BLaER1 treated with 17β-estradiol and CSF1 and Interleukin-3, amounts not matched to agents 10 nM and 100 nM (cell line): ENCODE data around the gene TMEM185B.

Experiments used
- H3K27ac ChIP-seq, 11 experiments: shearing (Covaris generic); formaldehyde crosslinking; 2 replicates each; pipeline ENCODE4 v1.8.1; 2022
- H3K27me3 ChIP-seq, 11 experiments: shearing (Covaris generic); formaldehyde crosslinking; 2 replicates each; pipeline ENCODE4 v1.8.1; 2022
- H3K36me3 ChIP-seq, 11 experiments: shearing (Covaris generic); formaldehyde crosslinking; 2 replicates each; pipeline ENCODE4 v1.8.1; 2022
- H3K4me1 ChIP-seq, 10 experiments: shearing (Covaris generic); formaldehyde crosslinking; 2 replicates each; pipeline ENCODE4 v1.8.1; 2022
- H3K4me2 ChIP-seq, 11 experiments: shearing (Covaris generic); formaldehyde crosslinking; 2 replicates each; pipeline ENCODE4 v1.8.1; 2022
- H3K4me3 ChIP-seq, 10 experiments: shearing (Covaris generic); formaldehyde crosslinking; 2 replicates each; pipeline ENCODE4 v1.8.1; 2022
- H3K9ac ChIP-seq, 11 experiments: shearing (Covaris generic); formaldehyde crosslinking; 2 replicates each; pipeline ENCODE4 v1.8.1; 2022
- H3K9me3 ChIP-seq, 11 experiments: shearing (Covaris generic); formaldehyde crosslinking; replicated peaks in 1 of 11; 2 replicates each; pipeline ENCODE4 v1.8.1; 2022
- H4K20me1 ChIP-seq, 11 experiments: shearing (Covaris generic); formaldehyde crosslinking; 2 replicates each; pipeline ENCODE4 v1.8.1; 2022
- Cebpa-rat ChIP-seq, 11 experiments: shearing (Covaris generic); IDR thresholded peaks; 2 replicates each; pipeline ENCODE4 v1.8.1; 2022

Gene TMEM185B

DNA sequence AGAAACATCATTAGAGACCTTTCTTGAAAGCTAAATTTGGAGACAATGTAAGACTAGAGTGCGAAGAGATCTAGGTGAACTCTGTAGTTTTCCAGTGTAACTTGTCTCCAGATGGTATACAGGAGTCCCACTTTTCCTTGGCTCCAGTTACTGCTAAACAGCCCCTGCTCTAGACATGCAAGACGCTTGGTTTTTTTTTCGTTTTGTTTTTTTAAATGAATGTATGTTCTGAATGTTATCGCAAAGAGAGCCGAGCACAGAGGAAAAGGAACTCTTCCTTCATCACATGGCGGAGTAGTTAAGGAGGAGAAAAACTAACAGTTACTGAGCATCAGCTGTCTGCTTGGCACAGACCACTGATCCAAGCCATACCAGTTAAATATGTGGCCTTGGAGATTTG is 31.9 kb upstream of the TMEM185B start:
- H3K9ac ChIP-seq: no peak overlapping the region
- no peak for TF ChIP-seq Cebpa-rat (IDR thresholded peaks at IDR 0.05)
- peak overlapping the region in 1 of 10 experiments; percentile 77; a peak in 1 of 20 replicates for H3K4me3 ChIP-seq
- peaks cover 0 to 41% (median 17%) of the 10 kb centered on the region in 11 experiments; a peak in 12 of 22 replicates for H4K20me1 ChIP-seq
- no peak overlapping the region for H3K27ac ChIP-seq
- H3K4me2 ChIP-seq: peak overlapping the region in 8 of 11 experiments; percentile 83 to 99 (median 93); a peak in 14 of 22 replicates
- H3K4me1 ChIP-seq: peaks cover 59 to 73% (median 63%) of the 10 kb centered on the region in 10 experiments
- H3K9me3 ChIP-seq: peaks cover 2 to 29% (median 18%) of the 10 kb centered on the region in 11 experiments
- H3K27me3 ChIP-seq: peaks cover 0 to 14% (median 0%) of the 10 kb centered on the region in 11 experiments; a peak in 4 of 22 replicates
- peaks cover 0 to 16% (median 4%) of the 10 kb centered on the region in 11 experiments; a peak in 11 of 22 replicates for H3K36me3 ChIP-seq

GRCh38 chr2:120254178-120254577 is 31.0 kb upstream of the TMEM185B start:
- Histone ChIP-seq H3K27ac (peak overlapping the region in 1 of 11 experiments; percentile 92; a peak in 1 of 22 replicates), H3K27me3 (peaks cover 0 to 23% (median 4%) of the 10 kb centered on the region in 11 experiments; a peak in 7 of 22 replicates), H3K9ac (peak overlapping the region in 6 of 11 experiments; percentile 88 to 97 (median 92); a peak in 9 of 22 replicates), H3K9me3 (peaks cover 0 to 23% (median 12%) of the 10 kb centered on the region in 11 experiments; a peak in 17 of 22 replicates), H3K4me2 (peak overlapping the region; percentile 83 to 99 (median 94)), H3K4me3 (peak overlapping the region; percentile 73 to 86 (median 80); a peak in 17 of 20 replicates), H4K20me1 (peaks cover 0 to 39% (median 17%) of the 10 kb centered on the region in 11 experiments; a peak in 12 of 22 replicates), H3K4me1 (peaks cover 62 to 82% (median 70%) of the 10 kb centered on the region in 10 experiments), H3K36me3 (peaks cover 0 to 14% (median 4%) of the 10 kb centered on the region in 11 experiments; a peak in 5 of 22 replicates)
- no peak for TF ChIP-seq Cebpa-rat (IDR thresholded peaks at IDR 0.05)

GRCh38 chr2:120253021-120253882 is 30.1 kb upstream of the TMEM185B start:
- no peak for TF ChIP-seq Cebpa-rat (IDR thresholded peaks at IDR 0.05)
- Histone ChIP-seq H3K4me1 (peaks cover 60 to 90% (median 76%) of the 10 kb centered on the region in 10 experiments), H3K27me3 (peaks cover 0 to 23% (median 7%) of the 10 kb centered on the region in 11 experiments; a peak in 8 of 22 replicates), H3K4me2 (peak overlapping the region; percentile 83 to 99 (median 94)), H3K27ac (peak overlapping the region; percentile 78 to 97 (median 89)), H3K9ac (peak overlapping the region; percentile 81 to 97 (median 89)), H3K4me3 (peak overlapping the region; percentile 73 to 86 (median 80)), H3K36me3 (peaks cover 0 to 10% (median under 1%) of the 10 kb centered on the region in 11 experiments; a peak in 5 of 22 replicates), H4K20me1 (peaks cover 0 to 35% (median 16%) of the 10 kb centered on the region in 11 experiments; a peak in 13 of 22 replicates), H3K9me3 (peaks cover 0 to 14% (median 5%) of the 10 kb centered on the region in 11 experiments; a peak in 17 of 22 replicates)

- peaks cover 0 to 11% (median 4%) of the 10 kb centered on the region in 11 experiments; a peak in 7 of 22 replicates for H3K9me3 ChIP-seq
- H3K4me2 ChIP-seq: peak within 1 kb of the TSS; percentile 92 to 99 (median 95)
- peak within 1 kb of the TSS; percentile 81 to 97 (median 89) for H3K9ac ChIP-seq
- H3K4me1 ChIP-seq: peaks cover 60 to 90% (median 76%) of the 10 kb centered on the region in 10 experiments
- H3K27ac ChIP-seq: peak within 1 kb of the TSS; percentile 78 to 97 (median 89)
- H3K36me3 ChIP-seq: peaks cover 0 to 6% (median 0%) of the 10 kb centered on the region in 11 experiments; a peak in 3 of 22 replicates
- peaks cover 0 to 30% (median 10%) of the 10 kb centered on the region in 11 experiments; a peak in 11 of 22 replicates for H4K20me1 ChIP-seq
- TF ChIP-seq Cebpa-rat (IDR thresholded peaks at IDR 0.05): no peak
- peaks cover 0 to 23% (median 9%) of the 10 kb centered on the region in 11 experiments; a peak in 8 of 22 replicates for H3K27me3 ChIP-seq
- peak within 1 kb of the TSS; percentile 73 to 86 (median 80) for H3K4me3 ChIP-seq
These were observed 29.2 kb upstream of the TMEM185B start, which contains the start of gene RALB for GRCh38 chr2:120252225-120253020. TSS of gene RALB (plus strand) at chr2:120252852. CDS start at chr2:120278665, 25,813 bp downstream.

DNA sequence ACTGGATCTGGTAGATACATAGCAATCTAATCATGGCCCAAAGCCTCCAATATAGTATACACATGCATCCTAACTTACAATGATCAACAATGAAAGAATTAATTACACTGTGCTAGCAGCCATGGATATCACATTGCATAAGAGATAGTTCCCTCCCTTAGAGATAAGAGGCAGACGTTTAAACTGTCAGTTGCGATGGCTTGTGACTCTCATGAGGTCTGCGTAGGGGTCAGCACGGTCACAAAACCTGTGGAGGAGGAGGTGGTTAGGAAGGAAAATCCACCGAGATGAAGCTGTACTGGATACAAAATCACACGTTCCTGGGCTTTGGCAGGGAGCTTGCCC is 28.7 kb upstream of the TMEM185B start:
- peaks cover 0 to 36% (median 10%) of the 10 kb centered on the region in 11 experiments; a peak in 10 of 22 replicates for H4K20me1 ChIP-seq
- peaks cover 0 to 23% (median 9%) of the 10 kb centered on the region in 11 experiments; a peak in 9 of 22 replicates for H3K27me3 ChIP-seq
- peaks cover 0 to 6% (median 0%) of the 10 kb centered on the region in 11 experiments; a peak in 3 of 22 replicates for H3K36me3 ChIP-seq
- H3K9me3 ChIP-seq: peaks cover 0 to 11% (median 4%) of the 10 kb centered on the region in 11 experiments; a peak in 7 of 22 replicates
- H3K4me3 ChIP-seq: peak overlapping the region; percentile 73 to 86 (median 80)
- H3K4me2 ChIP-seq: peak overlapping the region; percentile 79 to 99 (median 94)
- TF ChIP-seq Cebpa-rat (IDR thresholded peaks at IDR 0.05): no peak
- H3K27ac ChIP-seq: peak overlapping the region in 6 of 11 experiments; percentile 41 to 97 (median 88); a peak in 6 of 22 replicates
- H3K4me1 ChIP-seq: peaks cover 60 to 90% (median 76%) of the 10 kb centered on the region in 10 experiments
- H3K9ac ChIP-seq: peak overlapping the region in 10 of 11 experiments; percentile 46 to 97 (median 88); a peak in 19 of 22 replicates

DNA sequence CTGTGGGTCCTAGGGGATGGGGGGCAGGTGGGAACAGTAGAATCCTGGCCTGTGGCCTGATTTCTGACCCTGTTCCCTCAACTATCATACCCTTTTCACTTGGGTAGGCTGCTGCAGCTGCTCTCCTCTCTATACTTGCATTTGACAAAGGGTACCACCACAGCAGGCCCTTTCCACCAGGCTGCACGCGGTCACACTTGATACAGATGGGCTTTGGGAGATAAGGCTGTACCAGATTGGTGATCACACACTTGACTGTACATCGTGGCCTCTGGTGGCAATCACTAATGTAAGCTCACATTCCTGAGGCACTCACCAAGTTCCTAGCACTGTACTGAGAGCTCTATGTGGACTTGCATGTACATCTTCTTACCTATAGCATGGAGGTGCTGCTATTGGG is 27.9 kb upstream of the TMEM185B start:
- TF ChIP-seq Cebpa-rat (IDR thresholded peaks at IDR 0.05): no peak
- H3K36me3 ChIP-seq: peaks cover 0 to 2% (median 0%) of the 10 kb centered on the region in 11 experiments; a peak in 3 of 22 replicates
- peaks cover 0 to 41% (median 10%) of the 10 kb centered on the region in 11 experiments; a peak in 10 of 22 replicates for H4K20me1 ChIP-seq
- H3K4me3 ChIP-seq: no peak overlapping the region
- peak overlapping the region; percentile 79 to 99 (median 94); a peak in 21 of 22 replicates for H3K4me2 ChIP-seq
- no peak overlapping the region for H3K9ac ChIP-seq
- H3K27me3 ChIP-seq: peaks cover 0 to 23% (median 12%) of the 10 kb centered on the region in 11 experiments; a peak in 11 of 22 replicates
- H3K27ac ChIP-seq: no peak overlapping the region
- peaks cover 0 to 5% (median 0%) of the 10 kb centered on the region in 11 experiments; a peak in 7 of 22 replicates for H3K9me3 ChIP-seq
- peaks cover 52 to 90% (median 76%) of the 10 kb centered on the region in 10 experiments for H3K4me1 ChIP-seq

- H3K27me3 ChIP-seq: peaks cover 0 to 23% (median 12%) of the 10 kb centered on the region in 11 experiments; a peak in 11 of 22 replicates
- no peak overlapping the region for H3K4me3 ChIP-seq
- peaks cover 0 to 41% (median 9%) of the 10 kb centered on the region in 11 experiments; a peak in 10 of 22 replicates for H4K20me1 ChIP-seq
- no peaks in the 10 kb centered on the region for H3K36me3 ChIP-seq
- H3K9me3 ChIP-seq: peaks cover 0 to under 1% (median 0%) of the 10 kb centered on the region in 11 experiments; a peak in 1 of 22 replicates
- peak overlapping the region in 9 of 11 experiments; percentile 79 to 99 (median 94); a peak in 17 of 22 replicates for H3K4me2 ChIP-seq
- no peak overlapping the region for H3K9ac ChIP-seq
- no peak for TF ChIP-seq Cebpa-rat (IDR thresholded peaks at IDR 0.05)
- no peak overlapping the region for H3K27ac ChIP-seq
- peaks cover 48 to 90% (median 77%) of the 10 kb centered on the region in 10 experiments for H3K4me1 ChIP-seq
These were observed 27.4 kb upstream of the TMEM185B start for GRCh38 chr2:120250640-120251039.
